Left lobe of liver (tissue), 2 donors: ENCODE results near the gene PLP2. TPM values are rescaled to one million over a fixed set of nuclear protein-coding genes. Genes with fewer than 3 reads are reported as not detected.
"Not testable (repeated sequence)": the region's sequence is repeated elsewhere in the genome, so short reads cannot be mapped to it uniquely, and the experiment has no call there.

ENCODE experiments used
- ATAC-seq: fragments of 200-7000 bp; cut with Tn5 transposase; one replicate; pipeline ENCODE4 v1.9.1; 2020; ENCODE audit warnings: mild to moderate bottlenecking, moderate library complexity
- DNase-seq: peaks from one replicate; pipeline ENCODE4 v3.0.0-alpha.2; 2020; ENCODE audit warnings: low spot score
- total RNA-seq: library from RNA; stranded (reverse); gene quantifications from one replicate; pipeline ENCODE4 v1.2.1, GENCODE V29; 2021
- donor health status: DM: no; HTN: no; CAD: no; lungs with moderate emphysema.
- donor health status: DM: no; HTN: yes; CAD: no.

Gene PLP2
- total RNA-seq, 1 donor from 2014 or later = 11.7 TPM

GRCh38 chrX:49163555-49164419 lies 7.9 kb upstream of the PLP2 start:
- peak; percentile 81 for ATAC-seq
- peak; percentile 88 for DNase-seq

GRCh38 chrX:49164589-49165360 lies 6.9 kb upstream of the PLP2 start:
- DNase-seq = no peak
- ATAC-seq = no peak

DNA sequence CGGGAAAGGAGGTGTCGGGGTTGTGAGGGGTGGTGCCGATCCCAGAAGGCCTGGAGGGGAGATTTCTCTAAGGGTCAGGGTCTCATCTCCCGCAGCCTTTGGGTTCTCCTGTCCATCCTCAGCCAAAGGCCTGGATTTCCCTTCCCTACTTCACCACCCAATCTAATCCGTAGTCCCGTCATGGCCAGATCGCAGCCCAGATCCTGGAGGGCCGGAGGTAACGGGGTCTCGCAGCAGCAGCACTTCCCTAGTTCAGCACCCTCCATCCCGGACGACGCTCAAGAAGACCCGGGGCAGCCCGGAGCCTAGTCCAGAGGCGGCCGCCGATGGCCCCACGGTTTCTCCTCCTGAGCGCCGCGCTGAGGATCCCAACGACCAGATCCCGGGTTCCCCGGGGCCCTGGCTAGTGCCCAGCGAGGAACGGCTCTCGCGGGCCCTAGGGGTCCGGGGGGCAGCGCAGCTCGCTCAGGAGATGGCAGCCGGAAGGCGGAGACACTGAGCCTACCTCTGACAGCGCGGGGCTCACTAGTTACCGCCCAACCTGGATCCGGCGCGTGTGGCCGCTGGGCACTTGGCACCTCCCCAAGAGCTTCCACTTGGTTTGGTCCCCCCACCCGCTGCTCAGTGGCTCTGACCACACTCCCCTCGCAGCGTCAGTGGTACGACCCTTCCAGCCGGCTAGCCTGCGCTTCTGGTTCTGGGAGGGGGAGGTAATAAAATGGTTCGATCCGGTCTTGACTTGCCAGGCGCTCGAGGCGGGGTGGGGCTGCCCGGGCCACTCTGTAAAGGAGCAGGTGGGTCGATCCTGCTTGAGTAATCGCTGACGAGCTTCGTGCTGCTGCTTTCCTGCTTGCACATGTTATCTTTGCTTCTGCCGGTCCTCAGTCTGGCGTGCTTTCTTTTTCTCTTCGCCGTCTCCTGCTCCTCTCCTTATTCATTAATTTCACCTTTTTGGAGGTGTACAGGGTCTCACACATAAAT lies 5.5 kb upstream of the PLP2 start:
- DNase-seq = peak; percentile 58
- ATAC-seq = no peak

- ATAC-seq (no peak), DNase-seq (peak; percentile 54)
These were observed 4.6 kb upstream of the PLP2 start for GRCh38 chrX:49166914-49167739.

- no peak for DNase-seq
- no peak for ATAC-seq
These were observed 4.0 kb upstream of the PLP2 start for GRCh38 chrX:49167740-49168108.

DNA sequence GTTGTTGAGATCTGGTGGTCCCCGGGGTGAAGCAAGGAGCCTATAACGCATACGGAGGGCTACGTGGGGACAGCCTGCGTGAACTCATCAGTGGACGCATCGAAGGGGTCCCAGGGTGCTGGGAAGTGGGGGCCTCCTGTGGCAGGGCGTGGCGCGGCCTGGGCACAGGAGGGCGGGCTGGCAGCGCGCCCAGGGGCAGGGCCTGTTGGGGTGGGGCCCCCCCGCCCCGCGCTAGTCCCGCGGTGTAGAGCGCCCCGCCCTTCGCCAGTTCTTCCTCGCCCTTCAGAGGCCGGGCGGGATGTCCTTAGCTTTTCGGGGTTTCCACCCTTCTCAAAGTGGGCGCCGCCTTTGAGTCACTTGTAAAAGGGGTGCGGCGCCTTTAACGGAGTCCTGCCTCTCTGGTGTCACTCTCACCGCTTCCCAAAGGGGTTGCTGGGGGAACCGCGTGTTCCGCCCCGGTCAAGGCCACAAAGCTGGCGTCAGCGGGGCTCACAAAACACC lies 632 bp downstream of the PLP2 start:
- ATAC-seq = peak; percentile 78
- DNase-seq = peak; percentile 81

GRCh38 chrX:49173544-49173943 lies 1.8 kb downstream of the PLP2 start:
- ATAC-seq, DNase-seq: not testable (repeated sequence)

- no peak for ATAC-seq
- DNase-seq = no peak
These were observed 3.0 kb downstream of the PLP2 start for GRCh38 chrX:49174723-49175122.

DNA sequence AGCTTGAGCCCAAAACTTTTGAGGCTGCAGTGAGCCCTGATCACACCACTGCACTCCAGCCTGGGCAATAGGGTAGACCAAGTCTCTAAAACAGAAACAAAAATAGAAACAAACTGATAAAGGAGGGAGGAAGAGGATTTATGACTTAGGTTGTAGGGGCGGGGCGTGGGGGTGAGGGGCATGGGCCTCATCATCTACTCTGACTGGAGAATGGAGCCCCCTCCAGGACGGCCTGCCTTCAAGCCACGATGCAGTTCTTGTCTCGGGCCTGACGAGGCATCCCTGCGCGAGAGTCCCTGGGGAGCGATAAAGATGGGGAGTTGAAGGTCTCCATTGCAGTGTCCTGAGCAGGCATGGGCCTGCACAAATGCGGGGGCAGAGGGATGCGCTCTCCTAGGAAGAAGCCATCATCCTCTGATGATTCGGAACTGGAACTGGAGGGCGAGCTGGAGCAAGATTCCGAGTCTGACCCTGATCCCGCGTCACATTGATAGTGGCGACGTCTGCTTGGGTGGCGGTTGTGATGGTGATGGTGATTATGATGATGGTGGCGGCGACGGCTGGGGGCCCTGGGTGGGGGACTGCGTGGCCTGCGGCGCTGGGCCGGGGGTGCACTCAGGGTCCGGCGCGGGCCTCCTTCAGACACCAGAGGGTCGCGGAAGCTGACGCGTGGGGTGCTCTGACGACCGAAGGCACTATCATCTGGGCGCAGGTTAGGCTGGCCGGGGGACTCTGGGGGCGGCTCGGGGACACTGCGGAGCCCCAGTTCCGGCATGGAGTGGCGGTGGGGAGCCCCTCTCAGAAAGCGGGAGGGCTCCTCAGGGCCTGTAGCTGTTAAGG lies 4.0 kb downstream of the PLP2 start:
- ATAC-seq (no peak), DNase-seq (no peak)

- no peak for ATAC-seq
- no peak for DNase-seq
These were observed 5.0 kb downstream of the PLP2 start for GRCh38 chrX:49176421-49177326.

- ATAC-seq (peak; percentile 72), DNase-seq (no peak)
These were observed 5.7 kb downstream of the PLP2 start for GRCh38 chrX:49177338-49177833.

DNA sequence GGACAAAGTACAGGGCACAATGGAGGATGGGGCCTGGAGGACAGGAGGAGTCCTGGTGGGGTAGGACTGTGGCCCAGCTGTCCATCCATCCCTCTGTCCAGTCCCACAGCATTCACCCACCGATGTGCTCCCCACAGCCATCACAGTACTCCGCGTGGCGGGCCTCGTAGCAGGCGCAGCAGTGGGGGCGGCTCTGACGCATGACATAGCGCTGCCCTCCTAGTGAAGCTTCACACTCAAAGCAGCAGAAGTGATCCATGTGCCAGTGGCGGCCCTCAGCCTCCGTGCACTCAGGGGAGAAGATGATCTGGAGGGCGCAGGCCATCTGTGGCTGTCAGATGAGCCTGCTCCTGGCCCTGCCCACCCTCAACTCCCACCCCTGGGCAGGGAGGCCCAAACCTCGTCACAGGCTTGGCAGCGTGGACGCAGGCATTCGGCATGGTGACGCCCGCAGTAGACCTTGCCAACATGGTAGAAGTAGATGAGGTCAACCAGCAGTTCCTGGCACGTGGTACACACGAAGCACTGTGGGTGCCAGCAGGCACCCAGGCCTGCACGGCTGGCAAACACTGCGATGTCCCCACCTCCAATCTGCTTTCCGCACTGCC lies 6.3 kb downstream of the PLP2 start:
- DNase-seq (no peak), ATAC-seq (peak; percentile 15)

DNA sequence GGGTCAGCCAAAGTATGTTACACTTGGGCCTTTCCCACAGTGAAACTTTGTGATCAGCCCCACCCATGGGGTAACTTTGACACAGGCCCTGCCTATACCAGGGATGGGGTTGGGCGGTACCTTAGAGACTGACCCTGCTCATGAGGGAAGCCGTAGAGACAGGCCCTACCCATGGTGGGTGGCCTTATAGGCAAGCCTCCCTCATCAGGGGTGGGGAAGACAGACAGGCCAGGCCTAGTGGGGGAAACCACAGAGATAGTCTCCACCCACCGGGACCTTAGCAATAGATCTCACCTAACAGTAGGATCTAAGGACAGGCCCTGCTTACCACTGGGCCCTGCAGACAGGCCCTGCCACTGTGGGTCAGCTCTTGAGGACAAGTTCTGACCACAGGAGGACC lies 6.8 kb downstream of the PLP2 start:
- DNase-seq = no peak
- ATAC-seq = no peak

GRCh38 chrX:49179358-49179757 lies 7.7 kb downstream of the PLP2 start:
- DNase-seq = no peak

GRCh38 chrX:49183701-49184281 lies 12.1 kb downstream of the PLP2 start:
- ATAC-seq (no peak), DNase-seq (no peak)

More at GRCh38 chrX:49179358-49179757, 7.7 kb downstream of the PLP2 start:
- ATAC-seq = no peak
